Stimulated activated naive CD8-positive, alpha-beta T cell treated with anti-CD3 and anti-CD28 coated beads, Interleukin-15, Interleukin-2, amounts not matched to agents 100 ng/mL and 50 ng/mL, for 24 hours (primary cell): ENCODE results near the gene SGCB.

ENCODE experiments used
- H3K27ac Mint-ChIP-seq: one replicate; pipeline ENCODE4 v1.8.0; 2021; ENCODE audit warnings: mild to moderate bottlenecking, mixed read lengths
- H3K27me3 Mint-ChIP-seq: one replicate; pipeline ENCODE4 v1.8.0; 2021; ENCODE audit warnings: mixed read lengths
- H3K36me3 Mint-ChIP-seq: one replicate; pipeline ENCODE4 v1.8.0; 2021; ENCODE audit warnings: low read depth, mixed read lengths
- H3K4me1 Mint-ChIP-seq: one replicate; pipeline ENCODE4 v1.8.0; 2021; ENCODE audit warnings: low read depth, mixed read lengths
- H3K4me3 Mint-ChIP-seq: one replicate; pipeline ENCODE4 v1.8.0; 2021; ENCODE audit warnings: mild to moderate bottlenecking, mixed read lengths
- H3K9me3 Mint-ChIP-seq: one replicate; pipeline ENCODE4 v1.8.0; 2021; ENCODE audit warnings: mixed read lengths

The SGCB gene

GRCh38 chr4:52004414-52004813, 33.7 kb downstream of the SGCB start:
- no peaks in the 10 kb centered on the region for H3K27me3 Mint-ChIP-seq

GRCh38 chr4:52001616-52002015, 36.5 kb downstream of the SGCB start:
- no peaks in the 10 kb centered on the region for H3K36me3 Mint-ChIP-seq
- no peaks in the 10 kb centered on the region for H3K27me3 Mint-ChIP-seq
- H3K4me1 Mint-ChIP-seq: no peaks in the 10 kb centered on the region
- no peak overlapping the region for H3K27ac Mint-ChIP-seq
- H3K9me3 Mint-ChIP-seq: no peaks in the 10 kb centered on the region
- no peak overlapping the region for H3K4me3 Mint-ChIP-seq

More at GRCh38 chr4:52004414-52004813, 33.7 kb downstream of the SGCB start:
- no peaks in the 10 kb centered on the region for H3K9me3 Mint-ChIP-seq
- H3K4me3 Mint-ChIP-seq: no peak overlapping the region
- no peak overlapping the region for H3K27ac Mint-ChIP-seq
- H3K4me1 Mint-ChIP-seq: no peaks in the 10 kb centered on the region
- no peaks in the 10 kb centered on the region for H3K36me3 Mint-ChIP-seq

GRCh38 chr4:51999250-51999649, 38.8 kb downstream of the SGCB start:
- H3K36me3 Mint-ChIP-seq: no peaks in the 10 kb centered on the region
- H3K27me3 Mint-ChIP-seq: no peaks in the 10 kb centered on the region
- H3K9me3 Mint-ChIP-seq: no peaks in the 10 kb centered on the region
- H3K4me3 Mint-ChIP-seq: no peak overlapping the region
- no peak overlapping the region for H3K27ac Mint-ChIP-seq
- no peaks in the 10 kb centered on the region for H3K4me1 Mint-ChIP-seq

- H3K4me3 Mint-ChIP-seq: no peak overlapping the region
- H3K27ac Mint-ChIP-seq: no peak overlapping the region
- no peaks in the 10 kb centered on the region for H3K4me1 Mint-ChIP-seq
- H3K9me3 Mint-ChIP-seq: no peaks in the 10 kb centered on the region
- no peaks in the 10 kb centered on the region for H3K27me3 Mint-ChIP-seq
- H3K36me3 Mint-ChIP-seq: no peaks in the 10 kb centered on the region
Measured at GRCh38 chr4:51998837-51999236, 39.3 kb downstream of the SGCB start.

- H3K27ac Mint-ChIP-seq: no peak overlapping the region
- H3K27me3 Mint-ChIP-seq: peaks cover 7% of the 10 kb centered on the region
- H3K4me3 Mint-ChIP-seq: no peak overlapping the region
- no peaks in the 10 kb centered on the region for H3K9me3 Mint-ChIP-seq
- H3K4me1 Mint-ChIP-seq: no peaks in the 10 kb centered on the region
- H3K36me3 Mint-ChIP-seq: no peaks in the 10 kb centered on the region
Measured at GRCh38 chr4:51997647-51998046, 40.5 kb downstream of the SGCB start.

- H3K4me1 Mint-ChIP-seq: no peaks in the 10 kb centered on the region
- H3K27ac Mint-ChIP-seq: no peak overlapping the region
- H3K4me3 Mint-ChIP-seq: no peak overlapping the region
- peaks cover 4% of the 10 kb centered on the region for H3K9me3 Mint-ChIP-seq
- peaks cover 14% of the 10 kb centered on the region for H3K27me3 Mint-ChIP-seq
- H3K36me3 Mint-ChIP-seq: no peaks in the 10 kb centered on the region
Measured at GRCh38 chr4:51995647-51996220, 42.4 kb downstream of the SGCB start.
